NCI-H446 (cell line): Measurements from ENCODE around the gene ZWILCH.
"Not testable (repeated sequence)": the region's sequence is repeated elsewhere in the genome, so short reads cannot be mapped to it uniquely, and the experiment has no call there.

ENCODE experiments used
- DNase-seq, 2 experiments: peaks; one replicate each; lab custom pipeline; 2025; lab: John Stamatoyannopoulos, UW

The ZWILCH gene

GRCh38 chr15:66504563-66505429, at the start of gene ZWILCH, which contains the start of gene RPL4:
TSS of gene ZWILCH (plus strand) at chr15:66505326. CDS start at chr15:66505339, 13 bp downstream.
TSS of gene RPL4 (minus strand) at chr15:66504855. CDS start at chr15:66504790, 65 bp downstream.
- DNase-seq: peak; percentile 79 to 81

GRCh38 chr15:66456211-66456610, 48.9 kb upstream of the ZWILCH start:
- no peak for DNase-seq

GRCh38 chr15:66459818-66460615, 45.1 kb upstream of the ZWILCH start:
- DNase-seq: no peak

- not testable (repeated sequence) for DNase-seq
Observed at GRCh38 chr15:66461294-66461693, 43.8 kb upstream of the ZWILCH start.

GRCh38 chr15:66461917-66462316, 43.2 kb upstream of the ZWILCH start:
- DNase-seq: no peak

GRCh38 chr15:66462627-66463026, 42.5 kb upstream of the ZWILCH start:
- DNase-seq: no peak

GRCh38 chr15:66465294-66465693, 39.8 kb upstream of the ZWILCH start:
- not testable (repeated sequence) for DNase-seq

- DNase-seq: not testable (repeated sequence)
Observed at GRCh38 chr15:66467162-66468040, 37.7 kb upstream of the ZWILCH start.

- DNase-seq: not testable (repeated sequence)
Observed at GRCh38 chr15:66470825-66471224, 34.3 kb upstream of the ZWILCH start.

- DNase-seq: no peak
Observed at GRCh38 chr15:66472176-66472999, 32.7 kb upstream of the ZWILCH start.

- DNase-seq: no peak
Observed at GRCh38 chr15:66474135-66474534, 31.0 kb upstream of the ZWILCH start.

- DNase-seq: no peak
Observed at GRCh38 chr15:66474963-66475362, 30.2 kb upstream of the ZWILCH start.

- DNase-seq: no peak
Observed at GRCh38 chr15:66476535-66476934, 28.6 kb upstream of the ZWILCH start.

- no peak for DNase-seq
Observed at GRCh38 chr15:66477011-66477410, 28.1 kb upstream of the ZWILCH start.

- no peak for DNase-seq
Observed at GRCh38 chr15:66480267-66480666, 24.9 kb upstream of the ZWILCH start.

GRCh38 chr15:66481107-66481856, 23.8 kb upstream of the ZWILCH start:
- DNase-seq: no peak

GRCh38 chr15:66482539-66482938, 22.6 kb upstream of the ZWILCH start:
- no peak for DNase-seq

- peak; percentile 48 to 60 for DNase-seq
Observed at GRCh38 chr15:66483131-66483566, 22.0 kb upstream of the ZWILCH start.

GRCh38 chr15:66484539-66485112, 20.5 kb upstream of the ZWILCH start:
- DNase-seq: no peak

- DNase-seq: no peak
Observed at GRCh38 chr15:66486887-66487286, 18.2 kb upstream of the ZWILCH start.
